ENCODE data around the gene SCAPER. TPM values are rescaled to one million over a fixed set of nuclear protein-coding genes. Genes with fewer than 3 reads are reported as not detected.

Gene SCAPER
- total RNA-seq, 1 experiment from 2014 or later = 15.3 TPM

- intact Hi-C loops (cut with micrococcal nuclease; ENCODE audit: unreplicated experiment) = no loop called here
- ChIA-PET CTCF (no interaction called here), POLR2A (no interaction called here)
- Histone ChIP-seq H3K27ac (ENCODE audit: low read length) (no peak overlapping the region), H3K27me3 (ENCODE audit: control insufficient read depth, insufficient read depth, low read length) (no peaks in the 10 kb centered on the region), H3K9me3 (ENCODE audit: control insufficient read depth, insufficient read depth, low read depth, low read length) (no peaks in the 10 kb centered on the region), H3K4me3 (ENCODE audit: low read depth in 2 of 2, low read length in 2 of 2) (no peak overlapping the region), H3K4me1 (ENCODE audit: control insufficient read depth, insufficient read depth, low read length) (no peaks in the 10 kb centered on the region), H3K36me3 (ENCODE audit: control insufficient read depth, insufficient read depth, low read length) (no peaks in the 10 kb centered on the region)
- DNase-seq (ENCODE audit: low read depth, low spot score) (no peak), ATAC-seq (no peak)
- TF ChIP-seq REST (IDR thresholded peaks at IDR 0.05; ENCODE audit: insufficient read depth in 1 of 2, low read depth in 2 of 2, low read length in 1 of 2) (no peak), POLR2AphosphoS5 (IDR thresholded peaks at IDR 0.05; ENCODE audit: low read depth, low read length) (no peak), SIN3A (IDR thresholded peaks at IDR 0.05; ENCODE audit: borderline replicate concordance, insufficient read depth, low read depth, low read length) (no peak)
- in situ Hi-C loops (cut with HindIII; ENCODE audit: low pct_unique_long_range_greater_than_20kb, low sequenced_read_pairs) = no loop called here
- no TSS peak for BruUV-seq (replicated peaks)
Measured at GRCh38 chr15:76674883-76675282, 230.3 kb downstream of the SCAPER start.

GRCh38 chr15:76669521-76670207, 235.5 kb downstream of the SCAPER start:
- no TSS peak for BruUV-seq (replicated peaks)
- H3K27ac ChIP-seq (ENCODE audit: low read length) = no peak overlapping the region
- H3K27me3 ChIP-seq (ENCODE audit: control insufficient read depth, insufficient read depth, low read length) = no peaks in the 10 kb centered on the region
- ATAC-seq (no peak), DNase-seq (ENCODE audit: low read depth, low spot score) (no peak)
- no peaks in the 10 kb centered on the region for H3K4me1 ChIP-seq (ENCODE audit: control insufficient read depth, insufficient read depth, low read length)
- ChIA-PET CTCF (no interaction called here), POLR2A (no interaction called here)
- in situ Hi-C loops (cut with HindIII; ENCODE audit: low pct_unique_long_range_greater_than_20kb, low sequenced_read_pairs) (no loop called here), intact Hi-C loops (cut with micrococcal nuclease; ENCODE audit: unreplicated experiment) (loop anchor here (10.0 kb wide), 1 partner anchor 145 kb away; no protein-coding TSS in a partner anchor)
- no peak overlapping the region for H3K4me3 ChIP-seq (ENCODE audit: low read depth in 2 of 2, low read length in 2 of 2)
- TF ChIP-seq REST (IDR thresholded peaks at IDR 0.05; ENCODE audit: insufficient read depth in 1 of 2, low read depth in 2 of 2, low read length in 1 of 2) = no peak
- TF ChIP-seq CTCF (IDR thresholded peaks at IDR 0.05) = no peak
- peak; percentile 90 for TF ChIP-seq TCF7L2 (IDR thresholded peaks at IDR 0.05; ENCODE audit: low read depth, low read length)
- TF ChIP-seq POLR2AphosphoS5 (IDR thresholded peaks at IDR 0.05; ENCODE audit: low read depth, low read length) = no peak
- TF ChIP-seq SIN3A (IDR thresholded peaks at IDR 0.05; ENCODE audit: borderline replicate concordance, insufficient read depth, low read depth, low read length) = no peak
- H3K36me3 ChIP-seq (ENCODE audit: control insufficient read depth, insufficient read depth, low read length) = no peaks in the 10 kb centered on the region
- no peaks in the 10 kb centered on the region for H3K9me3 ChIP-seq (ENCODE audit: control insufficient read depth, insufficient read depth, low read depth, low read length)
